ENCODE results near the gene NCK2.

The NCK2 gene

DNA sequence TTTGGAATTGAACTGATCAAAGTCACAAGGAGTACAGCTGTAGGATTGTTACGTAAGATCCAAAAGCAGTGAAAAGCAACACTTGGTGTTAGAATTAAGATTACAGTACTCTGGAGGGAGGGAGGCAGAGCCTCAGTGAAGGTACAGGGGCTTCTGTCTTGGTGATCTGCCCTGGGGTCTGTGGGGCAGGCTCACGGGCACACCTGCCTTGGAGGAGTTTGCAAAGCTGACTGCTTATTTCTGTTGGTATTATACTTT lies 114.9 kb downstream of the NCK2 start:
- no peak overlapping the region for H3K27ac ChIP-seq (ENCODE audit: low read depth, low read length, poor library complexity, severe bottlenecking)
- H3K4me1 ChIP-seq (ENCODE audit: insufficient read depth, low read length, severe bottlenecking) = no peaks in the 10 kb centered on the region
- no peaks in the 10 kb centered on the region for H3K36me3 ChIP-seq (ENCODE audit: insufficient read depth, low read length)
- H3K9ac ChIP-seq (ENCODE audit: low read length) = no peak overlapping the region
- H3K9me2 ChIP-seq (ENCODE audit: low read depth, low read length) = no peaks in the 10 kb centered on the region
- no peaks in the 10 kb centered on the region for H3F3A ChIP-seq (ENCODE audit: insufficient read depth, low read length)
- H3K79me2 ChIP-seq (ENCODE audit: insufficient read depth, low read length) = no peaks in the 10 kb centered on the region
- no peak for TF ChIP-seq EZH2 (IDR thresholded peaks at IDR 0.05; ENCODE audit: borderline replicate concordance, low read length)
- TF ChIP-seq, protein P1, sequence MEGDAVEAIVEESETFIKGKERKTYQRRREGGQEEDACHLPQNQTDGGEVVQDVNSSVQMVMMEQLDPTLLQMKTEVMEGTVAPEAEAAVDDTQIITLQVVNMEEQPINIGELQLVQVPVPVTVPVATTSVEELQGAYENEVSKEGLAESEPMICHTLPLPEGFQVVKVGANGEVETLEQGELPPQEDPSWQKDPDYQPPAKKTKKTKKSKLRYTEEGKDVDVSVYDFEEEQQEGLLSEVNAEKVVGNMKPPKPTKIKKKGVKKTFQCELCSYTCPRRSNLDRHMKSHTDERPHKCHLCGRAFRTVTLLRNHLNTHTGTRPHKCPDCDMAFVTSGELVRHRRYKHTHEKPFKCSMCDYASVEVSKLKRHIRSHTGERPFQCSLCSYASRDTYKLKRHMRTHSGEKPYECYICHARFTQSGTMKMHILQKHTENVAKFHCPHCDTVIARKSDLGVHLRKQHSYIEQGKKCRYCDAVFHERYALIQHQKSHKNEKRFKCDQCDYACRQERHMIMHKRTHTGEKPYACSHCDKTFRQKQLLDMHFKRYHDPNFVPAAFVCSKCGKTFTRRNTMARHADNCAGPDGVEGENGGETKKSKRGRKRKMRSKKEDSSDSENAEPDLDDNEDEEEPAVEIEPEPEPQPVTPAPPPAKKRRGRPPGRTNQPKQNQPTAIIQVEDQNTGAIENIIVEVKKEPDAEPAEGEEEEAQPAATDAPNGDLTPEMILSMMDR (IDR thresholded peaks at IDR 0.05; ENCODE audit: low read length) = no peak
- H3K4me2 ChIP-seq (ENCODE audit: low read length) = no peak overlapping the region
- no peak overlapping the region for H2AFZ ChIP-seq (ENCODE audit: low read length)
- no peak overlapping the region for H3K4me3 ChIP-seq (ENCODE audit: low read depth, low read length, poor library complexity, severe bottlenecking)
- no peaks in the 10 kb centered on the region for H3K27me3 ChIP-seq (ENCODE audit: insufficient read depth, low read length)
- H4K20me1 ChIP-seq (ENCODE audit: insufficient read depth, low read length) = no peaks in the 10 kb centered on the region
- H3K9me3 ChIP-seq (ENCODE audit: low read length) = no peaks in the 10 kb centered on the region

DNA sequence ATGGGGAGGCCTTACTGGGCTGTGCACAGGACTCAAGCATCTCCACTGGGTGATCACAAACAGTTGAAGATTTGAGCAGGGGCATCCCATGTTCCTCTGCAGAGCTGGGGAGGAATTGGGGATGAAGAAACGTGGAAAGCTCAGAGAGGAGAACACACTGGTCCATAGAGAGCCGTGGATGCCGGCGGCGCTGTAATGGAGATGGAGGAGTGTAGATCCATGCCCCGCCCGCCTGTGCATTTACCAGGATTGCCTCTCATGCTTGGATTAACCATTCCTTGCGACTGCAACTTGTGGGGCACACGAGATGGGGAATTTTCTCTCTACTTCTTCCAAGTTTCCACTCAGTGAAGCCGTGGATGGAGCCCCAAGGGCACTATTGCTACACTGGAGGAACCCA lies 115.9 kb downstream of the NCK2 start:
- Histone ChIP-seq H3K27me3 (ENCODE audit: insufficient read depth, low read length) (no peaks in the 10 kb centered on the region), H3K9me3 (ENCODE audit: low read length) (no peaks in the 10 kb centered on the region), H3K4me1 (ENCODE audit: insufficient read depth, low read length, severe bottlenecking) (no peaks in the 10 kb centered on the region), H3K27ac (ENCODE audit: low read depth, low read length, poor library complexity, severe bottlenecking) (no peak overlapping the region), H3K36me3 (ENCODE audit: insufficient read depth, low read length) (no peaks in the 10 kb centered on the region), H3K9ac (ENCODE audit: low read length) (no peak overlapping the region), H3K4me2 (ENCODE audit: low read length) (no peak overlapping the region), H3F3A (ENCODE audit: insufficient read depth, low read length) (no peaks in the 10 kb centered on the region), H3K9me2 (ENCODE audit: low read depth, low read length) (no peaks in the 10 kb centered on the region), H3K79me2 (ENCODE audit: insufficient read depth, low read length) (no peaks in the 10 kb centered on the region), H3K4me3 (ENCODE audit: low read depth, low read length, poor library complexity, severe bottlenecking) (no peak overlapping the region), H2AFZ (ENCODE audit: low read length) (no peak overlapping the region), H4K20me1 (ENCODE audit: insufficient read depth, low read length) (no peaks in the 10 kb centered on the region)
- TF ChIP-seq, protein P1 (IDR thresholded peaks at IDR 0.05; ENCODE audit: low read length) = no peak
- no peak for TF ChIP-seq EZH2 (IDR thresholded peaks at IDR 0.05; ENCODE audit: borderline replicate concordance, low read length)

- Histone ChIP-seq H2AFZ (ENCODE audit: low read length) (no peak overlapping the region), H3F3A (ENCODE audit: insufficient read depth, low read length) (no peaks in the 10 kb centered on the region), H3K9me3 (ENCODE audit: low read length) (no peaks in the 10 kb centered on the region), H3K4me1 (ENCODE audit: insufficient read depth, low read length, severe bottlenecking) (no peaks in the 10 kb centered on the region), H3K9ac (ENCODE audit: low read length) (no peak overlapping the region), H3K4me3 (ENCODE audit: low read depth, low read length, poor library complexity, severe bottlenecking) (no peak overlapping the region), H3K79me2 (ENCODE audit: insufficient read depth, low read length) (no peaks in the 10 kb centered on the region), H4K20me1 (ENCODE audit: insufficient read depth, low read length) (no peaks in the 10 kb centered on the region), H3K9me2 (ENCODE audit: low read depth, low read length) (no peaks in the 10 kb centered on the region), H3K4me2 (ENCODE audit: low read length) (no peak overlapping the region), H3K27ac (ENCODE audit: low read depth, low read length, poor library complexity, severe bottlenecking) (no peak overlapping the region), H3K36me3 (ENCODE audit: insufficient read depth, low read length) (no peaks in the 10 kb centered on the region), H3K27me3 (ENCODE audit: insufficient read depth, low read length) (no peaks in the 10 kb centered on the region)
- TF ChIP-seq, protein P1 (IDR thresholded peaks at IDR 0.05; ENCODE audit: low read length) = no peak
- no peak for TF ChIP-seq EZH2 (IDR thresholded peaks at IDR 0.05; ENCODE audit: borderline replicate concordance, low read length)
These were observed 116.5 kb downstream of the NCK2 start for GRCh38 chr2:105861200-105861599.
